HEK293 (cell line): Measurements from ENCODE around the gene IL1RAPL1.

ENCODE experiments used
- CTCF ChIA-PET: fragments of 350-600 bp; formaldehyde crosslinking; extraction: SDS; loops from one replicate; lab custom pipeline; 2021; ENCODE audit warnings: antibody characterized with exemption; lab: Yijun Ruan, JAX
- POLR2A ChIA-PET: fragments of 300-600 bp; formaldehyde crosslinking; extraction: SDS; loops from one replicate; lab custom pipeline; 2020; ENCODE audit warnings: antibody characterized with exemption, inconsistent platforms; lab: Yijun Ruan, JAX
- H3K27ac ChIP-seq: fragments of 200-500 bp; sonication (Bioruptor generic); 2 replicates; pipeline ENCODE4 v1.5.1; 2014; ENCODE audit warnings: low read depth, low read length, control low read depth, inconsistent platforms; ENCODE audit errors: extremely low read depth
- H3K36me3 ChIP-seq, 2 experiments: fragments of 200-500 bp in 1 of 2; sonication (Bioruptor generic) in 1 of 2; 1 replicate in 1 of 2; 2 replicates in 1 of 2; pipeline ENCODE4 v1.5.1; 2014 to 2017; ENCODE audit warnings: inconsistent platforms in 2 of 2, low read length in 2 of 2; ENCODE audit not compliant: control insufficient read depth in 2 of 2, insufficient read depth in 1 of 2
- H3K4me1 ChIP-seq: fragments of 200-500 bp; sonication (Bioruptor generic); 2 replicates; pipeline ENCODE4 v1.5.1; 2014; ENCODE audit warnings: mild to moderate bottlenecking, low read length, inconsistent platforms; ENCODE audit not compliant: control insufficient read depth, insufficient read depth
- H3K4me3 ChIP-seq: 2 replicates; pipeline ENCODE4 v1.5.1; 2011; ENCODE audit warnings: low read depth, mild to moderate bottlenecking, control low read depth, low read length, moderate library complexity
- H3K9me3 ChIP-seq: fragments of 200-500 bp; sonication (Bioruptor generic); 2 replicates; pipeline ENCODE4 v1.5.1; 2014; ENCODE audit warnings: low read depth, low read length, inconsistent platforms; ENCODE audit not compliant: control insufficient read depth, insufficient read depth
- GLIS2 ChIP-seq: fragments of 450-650 bp; formaldehyde crosslinking; IDR thresholded peaks from 2 replicates; pipeline ENCODE4 v1.5.1; 2016; ENCODE audit warnings: missing biosample characterization, missing genetic modification characterization
- SCRT1 ChIP-seq: fragments of 450-650 bp; formaldehyde crosslinking; IDR thresholded peaks from 2 replicates; pipeline ENCODE4 v1.5.1; 2016; ENCODE audit warnings: missing biosample characterization, missing genetic modification characterization, borderline replicate concordance
- TSHZ1 ChIP-seq: fragments of 450-650 bp; formaldehyde crosslinking; IDR thresholded peaks from 2 replicates; pipeline ENCODE4 v1.5.1; 2016; ENCODE audit warnings: missing biosample characterization, missing genetic modification characterization, borderline replicate concordance
- ZNF324 ChIP-seq: fragments of 450-650 bp; formaldehyde crosslinking; IDR thresholded peaks from 2 replicates; pipeline ENCODE4 v1.5.1; 2016; ENCODE audit warnings: missing biosample characterization, missing genetic modification characterization
- ZNF37A ChIP-seq: fragments of 450-650 bp; IDR thresholded peaks from 2 replicates; pipeline ENCODE4 v1.5.1; 2018; ENCODE audit warnings: missing biosample characterization, missing genetic modification characterization
- ZNF426 ChIP-seq: fragments of 450-650 bp; formaldehyde crosslinking; IDR thresholded peaks from 2 replicates; pipeline ENCODE4 v1.5.1; 2017; ENCODE audit warnings: missing biosample characterization, missing genetic modification characterization, mild to moderate bottlenecking, inconsistent platforms, moderate library complexity
- ZNF514 ChIP-seq: fragments of 450-650 bp; formaldehyde crosslinking; IDR thresholded peaks from 2 replicates; pipeline ENCODE4 v1.5.1; 2016; ENCODE audit warnings: missing biosample characterization, missing genetic modification characterization
- ZNF529 ChIP-seq: fragments of 450-650 bp; formaldehyde crosslinking; IDR thresholded peaks from 2 replicates; pipeline ENCODE4 v1.5.1; 2017; ENCODE audit warnings: missing genetic modification characterization, missing biosample characterization; ENCODE audit not compliant: insufficient replicate concordance
- ZNF561 ChIP-seq: fragments of 450-650 bp; IDR thresholded peaks from 2 replicates; pipeline ENCODE4 v1.5.1; 2018; ENCODE audit warnings: missing biosample characterization, missing genetic modification characterization, borderline replicate concordance
- ZNF610 ChIP-seq: fragments of 450-650 bp; formaldehyde crosslinking; IDR thresholded peaks from 2 replicates; pipeline ENCODE4 v1.5.1; 2016; ENCODE audit warnings: missing biosample characterization, missing genetic modification characterization, borderline replicate concordance
- ZNF701 ChIP-seq: fragments of 450-650 bp; formaldehyde crosslinking; IDR thresholded peaks from 2 replicates; pipeline ENCODE4 v1.5.1; 2016; ENCODE audit warnings: missing biosample characterization, missing genetic modification characterization
- ZNF707 ChIP-seq: fragments of 450-650 bp; formaldehyde crosslinking; IDR thresholded peaks from 2 replicates; pipeline ENCODE4 v1.5.1; 2016; ENCODE audit warnings: missing biosample characterization, missing genetic modification characterization
- ZSCAN4 ChIP-seq: fragments of 450-650 bp; formaldehyde crosslinking; IDR thresholded peaks from 2 replicates; pipeline ENCODE4 v1.5.1; 2017; ENCODE audit warnings: missing biosample characterization, missing genetic modification characterization
- TF ChIP-seq, protein P1 (sequence below): fragments of 450-650 bp; formaldehyde crosslinking; IDR thresholded peaks from 2 replicates; pipeline ENCODE4 v1.5.1; 2016; ENCODE audit warnings: missing biosample characterization, missing genetic modification characterization
- TF ChIP-seq, protein P2 (sequence below): fragments of 450-650 bp; formaldehyde crosslinking; IDR thresholded peaks from 2 replicates; pipeline ENCODE4 v1.5.1; 2016; ENCODE audit warnings: missing biosample characterization, missing genetic modification characterization, borderline replicate concordance
- TF ChIP-seq, protein P3 (sequence below): fragments of 450-650 bp; formaldehyde crosslinking; IDR thresholded peaks from 2 replicates; pipeline ENCODE4 v1.5.1; 2016; ENCODE audit warnings: missing biosample characterization, missing genetic modification characterization, low read depth

IL1RAPL1 gene

GRCh38 chrX:29862126-29862677, 1275.0 kb downstream of the IL1RAPL1 start:
- ChIA-PET CTCF (interaction anchor here (0.6 kb wide), 1 partner anchor 852 kb away, joined by 4 read pairs; no protein-coding TSS in a partner anchor), POLR2A (no interaction called here)
- Histone ChIP-seq H3K4me3 (no peak overlapping the region), H3K36me3 (no peaks in the 10 kb centered on the region), H3K9me3 (no peaks in the 10 kb centered on the region), H3K4me1 (no peaks in the 10 kb centered on the region), H3K27ac (no peak overlapping the region)
- TF ChIP-seq, protein P1, sequence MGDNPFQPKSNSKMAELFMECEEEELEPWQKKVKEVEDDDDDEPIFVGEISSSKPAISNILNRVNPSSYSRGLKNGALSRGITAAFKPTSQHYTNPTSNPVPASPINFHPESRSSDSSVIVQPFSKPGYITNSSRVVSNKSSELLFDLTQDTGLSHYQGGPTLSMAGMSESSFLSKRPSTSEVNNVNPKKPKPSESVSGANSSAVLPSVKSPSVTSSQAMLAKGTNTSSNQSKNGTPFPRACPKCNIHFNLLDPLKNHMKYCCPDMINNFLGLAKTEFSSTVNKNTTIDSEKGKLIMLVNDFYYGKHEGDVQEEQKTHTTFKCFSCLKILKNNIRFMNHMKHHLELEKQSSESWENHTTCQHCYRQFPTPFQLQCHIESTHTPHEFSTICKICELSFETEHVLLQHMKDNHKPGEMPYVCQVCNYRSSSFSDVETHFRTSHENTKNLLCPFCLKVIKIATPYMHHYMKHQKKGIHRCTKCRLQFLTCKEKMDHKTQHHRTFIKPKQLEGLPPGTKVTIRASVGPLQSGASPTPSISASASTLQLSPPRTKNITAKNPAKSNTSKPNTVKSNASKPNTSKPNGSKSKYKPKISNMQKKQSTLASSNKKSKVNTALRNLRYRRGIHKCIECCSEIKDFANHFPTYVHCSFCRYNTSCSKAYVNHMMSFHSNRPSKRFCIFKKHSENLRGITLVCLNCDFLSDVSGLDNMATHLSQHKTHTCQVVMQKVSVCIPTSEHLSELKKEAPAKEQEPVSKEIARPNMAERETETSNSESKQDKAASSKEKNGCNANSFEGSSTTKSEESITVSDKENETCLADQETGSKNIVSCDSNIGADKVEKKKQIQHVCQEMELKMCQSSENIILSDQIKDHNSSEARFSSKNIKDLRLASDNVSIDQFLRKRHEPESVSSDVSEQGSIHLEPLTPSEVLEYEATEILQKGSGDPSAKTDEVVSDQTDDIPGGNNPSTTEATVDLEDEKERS (tag by site-specific recombination): no peak
- TF ChIP-seq ZNF324 (tag by site-specific recombination) (no peak), ZNF426 (no peak), ZNF37A (tag by site-specific recombination) (no peak), ZNF561 (tag by site-specific recombination) (no peak), ZNF514 (no peak), ZNF529 (tag by site-specific recombination) (no peak), SCRT1 (tag by site-specific recombination) (no peak), ZNF610 (tag by site-specific recombination) (no peak), TSHZ1 (tag by site-specific recombination) (no peak), ZSCAN4 (tag by site-specific recombination) (no peak), ZNF707 (tag by site-specific recombination) (no peak), GLIS2 (tag by site-specific recombination) (no peak), ZNF701 (tag by site-specific recombination) (no peak)
- TF ChIP-seq, protein P2, sequence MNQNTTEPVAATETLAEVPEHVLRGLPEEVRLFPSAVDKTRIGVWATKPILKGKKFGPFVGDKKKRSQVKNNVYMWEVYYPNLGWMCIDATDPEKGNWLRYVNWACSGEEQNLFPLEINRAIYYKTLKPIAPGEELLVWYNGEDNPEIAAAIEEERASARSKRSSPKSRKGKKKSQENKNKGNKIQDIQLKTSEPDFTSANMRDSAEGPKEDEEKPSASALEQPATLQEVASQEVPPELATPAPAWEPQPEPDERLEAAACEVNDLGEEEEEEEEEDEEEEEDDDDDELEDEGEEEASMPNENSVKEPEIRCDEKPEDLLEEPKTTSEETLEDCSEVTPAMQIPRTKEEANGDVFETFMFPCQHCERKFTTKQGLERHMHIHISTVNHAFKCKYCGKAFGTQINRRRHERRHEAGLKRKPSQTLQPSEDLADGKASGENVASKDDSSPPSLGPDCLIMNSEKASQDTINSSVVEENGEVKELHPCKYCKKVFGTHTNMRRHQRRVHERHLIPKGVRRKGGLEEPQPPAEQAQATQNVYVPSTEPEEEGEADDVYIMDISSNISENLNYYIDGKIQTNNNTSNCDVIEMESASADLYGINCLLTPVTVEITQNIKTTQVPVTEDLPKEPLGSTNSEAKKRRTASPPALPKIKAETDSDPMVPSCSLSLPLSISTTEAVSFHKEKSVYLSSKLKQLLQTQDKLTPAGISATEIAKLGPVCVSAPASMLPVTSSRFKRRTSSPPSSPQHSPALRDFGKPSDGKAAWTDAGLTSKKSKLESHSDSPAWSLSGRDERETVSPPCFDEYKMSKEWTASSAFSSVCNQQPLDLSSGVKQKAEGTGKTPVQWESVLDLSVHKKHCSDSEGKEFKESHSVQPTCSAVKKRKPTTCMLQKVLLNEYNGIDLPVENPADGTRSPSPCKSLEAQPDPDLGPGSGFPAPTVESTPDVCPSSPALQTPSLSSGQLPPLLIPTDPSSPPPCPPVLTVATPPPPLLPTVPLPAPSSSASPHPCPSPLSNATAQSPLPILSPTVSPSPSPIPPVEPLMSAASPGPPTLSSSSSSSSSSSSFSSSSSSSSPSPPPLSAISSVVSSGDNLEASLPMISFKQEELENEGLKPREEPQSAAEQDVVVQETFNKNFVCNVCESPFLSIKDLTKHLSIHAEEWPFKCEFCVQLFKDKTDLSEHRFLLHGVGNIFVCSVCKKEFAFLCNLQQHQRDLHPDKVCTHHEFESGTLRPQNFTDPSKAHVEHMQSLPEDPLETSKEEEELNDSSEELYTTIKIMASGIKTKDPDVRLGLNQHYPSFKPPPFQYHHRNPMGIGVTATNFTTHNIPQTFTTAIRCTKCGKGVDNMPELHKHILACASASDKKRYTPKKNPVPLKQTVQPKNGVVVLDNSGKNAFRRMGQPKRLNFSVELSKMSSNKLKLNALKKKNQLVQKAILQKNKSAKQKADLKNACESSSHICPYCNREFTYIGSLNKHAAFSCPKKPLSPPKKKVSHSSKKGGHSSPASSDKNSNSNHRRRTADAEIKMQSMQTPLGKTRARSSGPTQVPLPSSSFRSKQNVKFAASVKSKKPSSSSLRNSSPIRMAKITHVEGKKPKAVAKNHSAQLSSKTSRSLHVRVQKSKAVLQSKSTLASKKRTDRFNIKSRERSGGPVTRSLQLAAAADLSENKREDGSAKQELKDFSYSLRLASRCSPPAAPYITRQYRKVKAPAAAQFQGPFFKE (tag by site-specific recombination): no peak
- TF ChIP-seq, protein P3, sequence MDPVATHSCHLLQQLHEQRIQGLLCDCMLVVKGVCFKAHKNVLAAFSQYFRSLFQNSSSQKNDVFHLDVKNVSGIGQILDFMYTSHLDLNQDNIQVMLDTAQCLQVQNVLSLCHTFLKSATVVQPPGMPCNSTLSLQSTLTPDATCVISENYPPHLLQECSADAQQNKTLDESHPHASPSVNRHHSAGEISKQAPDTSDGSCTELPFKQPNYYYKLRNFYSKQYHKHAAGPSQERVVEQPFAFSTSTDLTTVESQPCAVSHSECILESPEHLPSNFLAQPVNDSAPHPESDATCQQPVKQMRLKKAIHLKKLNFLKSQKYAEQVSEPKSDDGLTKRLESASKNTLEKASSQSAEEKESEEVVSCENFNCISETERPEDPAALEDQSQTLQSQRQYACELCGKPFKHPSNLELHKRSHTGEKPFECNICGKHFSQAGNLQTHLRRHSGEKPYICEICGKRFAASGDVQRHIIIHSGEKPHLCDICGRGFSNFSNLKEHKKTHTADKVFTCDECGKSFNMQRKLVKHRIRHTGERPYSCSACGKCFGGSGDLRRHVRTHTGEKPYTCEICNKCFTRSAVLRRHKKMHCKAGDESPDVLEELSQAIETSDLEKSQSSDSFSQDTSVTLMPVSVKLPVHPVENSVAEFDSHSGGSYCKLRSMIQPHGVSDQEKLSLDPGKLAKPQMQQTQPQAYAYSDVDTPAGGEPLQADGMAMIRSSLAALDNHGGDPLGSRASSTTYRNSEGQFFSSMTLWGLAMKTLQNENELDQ (tag by site-specific recombination): no peak
